ENCODE measurements around the gene KRT73. TPM values are rescaled to one million over a fixed set of nuclear protein-coding genes. Genes with fewer than 3 reads are reported as not detected.

Gene KRT73
- total RNA-seq, 1 experiment from 2014 or later: not detected

DNA sequence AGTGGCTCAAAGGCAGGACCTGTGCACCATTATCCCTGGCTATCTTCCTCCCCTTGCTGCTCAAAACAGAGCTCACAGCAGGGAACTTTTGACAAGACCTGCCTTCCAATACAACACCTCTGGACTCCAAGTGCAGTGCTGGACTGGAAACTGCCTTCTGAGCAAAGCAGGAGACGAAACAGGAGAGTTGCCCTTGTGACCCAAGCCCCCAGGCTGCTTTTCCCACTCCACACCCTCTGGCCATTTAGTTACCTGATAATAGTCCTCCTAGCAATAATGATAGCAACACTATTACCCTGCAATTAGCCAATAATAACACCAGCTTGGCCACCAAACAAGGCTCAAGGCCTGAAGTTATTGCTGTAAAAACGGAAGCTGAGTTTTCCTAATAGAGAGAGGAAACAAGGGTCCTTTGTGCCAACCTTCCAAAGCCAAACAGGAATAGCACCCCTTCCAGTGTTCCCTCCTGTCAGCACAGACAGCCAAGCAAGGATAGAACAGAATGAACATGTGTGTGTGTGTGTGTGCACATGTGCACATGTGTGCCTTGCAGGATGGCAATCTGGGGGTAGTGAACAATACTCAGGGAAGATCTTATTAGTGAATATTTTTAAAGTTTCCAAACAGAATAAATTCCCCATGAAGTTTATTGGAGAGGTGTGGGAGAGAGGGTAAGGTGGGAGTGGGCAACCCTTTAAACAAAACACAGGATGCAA lies 9.2 kb upstream of the KRT73 start:
- no peak for DNase-seq (ENCODE audit: extremely low read depth, low read depth)

GRCh38 chr12:52622349-52622748 lies 4.0 kb upstream of the KRT73 start:
- no peak for DNase-seq (ENCODE audit: extremely low read depth, low read depth)

- DNase-seq (ENCODE audit: extremely low read depth, low read depth): no peak
Measured at GRCh38 chr12:52618866-52619265, 507 bp upstream of the KRT73 start.

GRCh38 chr12:52617403-52617785 lies 965 bp downstream of the KRT73 start:
- no peak for DNase-seq (ENCODE audit: extremely low read depth, low read depth)

GRCh38 chr12:52616680-52617402 lies 1.5 kb downstream of the KRT73 start:
- DNase-seq (ENCODE audit: extremely low read depth, low read depth): no peak

GRCh38 chr12:52615912-52616311 lies 2.4 kb downstream of the KRT73 start:
- no peak for DNase-seq (ENCODE audit: extremely low read depth, low read depth)

DNA sequence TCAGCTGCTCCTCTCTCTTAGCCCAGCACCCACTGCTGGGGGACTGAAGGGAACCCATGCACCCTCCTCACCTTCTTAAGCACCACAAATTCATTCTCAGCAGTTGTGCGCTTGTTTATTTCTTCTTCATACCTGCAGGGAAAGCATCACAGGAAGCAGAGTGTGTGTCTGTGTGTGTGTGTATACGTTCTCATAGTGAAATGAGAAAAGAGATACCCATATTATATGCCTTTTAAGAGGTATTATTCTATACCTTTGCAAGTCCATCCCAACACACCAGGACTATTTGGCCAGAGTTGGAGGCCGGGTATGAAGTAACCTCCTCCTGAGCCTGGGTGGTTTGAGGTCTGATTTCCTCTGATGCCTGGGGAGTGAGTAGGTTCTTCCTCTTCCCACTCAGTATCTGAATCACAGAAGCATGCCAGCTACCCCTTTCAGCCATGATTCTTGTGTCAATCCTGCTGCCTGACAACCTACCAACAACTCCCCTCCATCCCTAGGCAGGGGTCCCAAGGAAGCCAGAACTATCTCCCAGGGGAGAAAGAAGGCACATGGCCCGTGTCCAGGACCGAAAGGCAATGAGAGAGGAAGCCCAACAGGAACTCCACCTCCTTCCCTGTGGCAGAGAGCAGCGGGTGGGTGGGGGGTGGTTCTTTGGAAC lies 3.0 kb downstream of the KRT73 start:
- DNase-seq (ENCODE audit: extremely low read depth, low read depth): no peak

DNA sequence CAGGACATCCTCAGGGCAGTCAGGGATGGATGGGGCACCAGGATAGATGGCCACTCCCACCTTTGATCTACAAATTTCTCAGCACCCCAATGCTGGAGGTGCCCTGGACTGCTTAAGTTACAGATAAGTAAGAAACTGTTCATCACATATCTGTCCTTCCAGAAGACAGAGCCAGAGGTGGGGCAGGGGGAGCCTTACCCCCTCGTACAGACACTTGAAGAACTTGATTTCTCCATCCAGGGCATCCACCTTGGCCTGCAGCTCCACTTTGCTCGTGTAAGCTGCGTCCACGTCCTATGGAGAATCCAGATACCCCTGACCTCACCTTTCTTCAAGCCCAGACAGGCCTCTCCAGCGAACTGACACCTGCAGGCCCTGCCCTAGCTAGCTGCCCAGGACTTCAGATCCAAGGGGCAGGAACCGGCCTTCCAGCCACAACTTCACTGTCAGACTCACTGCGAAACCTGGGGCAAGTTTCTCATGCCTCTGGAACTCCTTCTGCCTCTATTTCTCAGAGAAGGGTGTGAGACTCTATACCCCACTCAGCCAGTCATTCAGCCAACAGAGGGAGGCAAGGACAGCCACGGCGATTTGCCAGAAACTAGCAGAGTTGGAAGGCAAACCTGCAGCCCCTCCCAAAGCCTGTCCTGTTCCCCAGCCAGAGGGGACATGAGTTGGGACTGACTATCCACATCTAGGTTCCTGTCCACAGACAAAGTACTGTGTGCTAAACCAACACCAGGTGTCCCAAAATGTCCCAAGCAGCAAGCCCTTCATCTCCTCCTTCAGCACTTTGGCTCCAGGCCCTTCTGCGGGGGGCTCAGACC lies 3.8 kb downstream of the KRT73 start:
- no peak for DNase-seq (ENCODE audit: extremely low read depth, low read depth)

- DNase-seq (ENCODE audit: extremely low read depth, low read depth): no peak
Measured at GRCh38 chr12:52613384-52614030, 4.9 kb downstream of the KRT73 start.

- DNase-seq (ENCODE audit: extremely low read depth, low read depth): no peak
Measured at GRCh38 chr12:52612431-52613383, 5.7 kb downstream of the KRT73 start.

GRCh38 chr12:52611080-52611468 lies 7.3 kb downstream of the KRT73 start:
- DNase-seq (ENCODE audit: extremely low read depth, low read depth): no peak

DNA sequence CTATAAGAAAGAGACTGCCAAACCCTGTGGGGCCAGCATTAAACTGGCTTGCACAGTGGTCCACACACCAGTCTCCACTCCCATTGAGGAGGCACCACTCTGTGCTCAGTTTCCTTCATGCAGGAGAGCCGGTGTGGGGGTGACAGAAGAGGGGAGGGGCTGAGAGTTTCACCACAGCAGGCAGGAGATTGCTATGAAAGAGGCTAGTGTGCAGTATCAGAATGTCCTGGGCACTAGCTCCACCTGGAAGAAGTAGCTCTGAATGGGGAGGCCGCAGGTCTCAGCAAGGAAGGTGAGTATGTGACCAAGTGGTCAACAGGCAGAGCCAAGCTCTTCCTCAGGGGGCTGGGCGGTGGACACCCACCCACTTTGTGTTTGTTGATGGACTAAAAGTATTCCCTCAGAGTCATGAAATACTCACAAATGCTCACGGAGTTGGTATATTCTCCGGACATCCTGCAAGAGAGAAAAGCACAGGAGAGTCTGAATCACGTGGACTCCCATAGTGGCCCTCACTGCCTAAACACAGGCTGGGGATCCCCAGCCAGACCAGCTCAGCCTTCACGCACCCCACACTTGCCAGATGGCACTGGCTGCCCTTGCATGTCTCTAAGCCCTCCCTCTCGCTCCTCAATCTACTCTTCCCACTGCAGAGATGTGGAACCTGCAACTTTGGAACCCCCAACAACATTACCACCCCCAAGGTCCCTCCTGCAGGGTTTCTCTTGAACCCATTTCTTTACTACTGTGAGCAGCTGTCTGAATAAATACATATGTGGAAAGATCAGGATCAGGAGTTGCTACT lies 9.3 kb downstream of the KRT73 start:
- no peak for DNase-seq (ENCODE audit: extremely low read depth, low read depth)

- DNase-seq (ENCODE audit: extremely low read depth, low read depth): no peak
Measured at GRCh38 chr12:52608161-52608560, 10.2 kb downstream of the KRT73 start.

- DNase-seq (ENCODE audit: extremely low read depth, low read depth): no peak
Measured at GRCh38 chr12:52607314-52607713, 11.0 kb downstream of the KRT73 start.

- no peak for DNase-seq (ENCODE audit: extremely low read depth, low read depth)
Measured at GRCh38 chr12:52606581-52607218, 11.7 kb downstream of the KRT73 start.

GRCh38 chr12:52606096-52606495 lies 12.3 kb downstream of the KRT73 start:
- no peak for DNase-seq (ENCODE audit: extremely low read depth, low read depth)

DNA sequence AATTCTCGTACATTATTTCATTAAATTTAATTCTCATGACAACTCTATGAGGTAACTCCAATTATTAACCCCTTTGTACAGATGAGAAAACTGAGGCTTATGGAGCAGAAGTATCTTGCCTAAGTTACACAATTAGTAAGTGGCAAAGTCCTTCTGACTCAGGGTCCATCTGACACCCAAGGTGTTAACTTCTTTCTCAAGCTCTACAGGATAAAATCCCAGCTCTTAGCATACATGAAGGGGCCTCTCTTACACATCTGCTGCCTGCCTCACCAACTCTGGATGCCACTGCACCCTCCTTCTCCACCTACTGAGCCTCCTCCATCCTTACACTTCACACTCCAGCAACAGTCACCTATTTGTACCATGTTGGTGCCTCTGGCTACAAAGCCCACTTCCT lies 12.8 kb downstream of the KRT73 start:
- no peak for DNase-seq (ENCODE audit: extremely low read depth, low read depth)

DNA sequence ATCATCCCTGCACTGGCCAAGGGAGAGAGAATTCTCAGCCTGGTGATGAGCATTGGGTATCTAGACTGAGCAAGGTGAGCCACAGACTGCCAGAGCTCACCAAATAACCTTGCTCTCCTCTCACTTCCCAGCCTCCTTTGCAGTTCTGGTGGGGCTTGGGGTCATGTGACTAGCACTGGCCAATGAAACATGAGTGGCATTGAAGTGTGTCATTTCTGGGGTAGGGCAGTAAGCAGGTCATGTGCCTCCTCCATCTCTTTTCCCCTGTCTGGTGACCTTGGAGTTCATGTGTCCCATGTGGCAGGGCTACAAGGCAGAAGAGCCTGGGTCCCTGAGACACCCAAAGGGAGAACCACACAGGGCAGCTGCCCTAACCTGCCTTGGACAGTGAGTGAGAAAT lies 13.5 kb downstream of the KRT73 start:
- DNase-seq (ENCODE audit: extremely low read depth, low read depth): no peak

All from NCI-H460 (cell line).